NB4 (cell line): ENCODE results near the gene KLHDC10.

Source experiments
- DNase-seq: peaks from one replicate; pipeline ENCODE4 v3.0.0; 2010; ENCODE audit warnings: low read depth
- H3K4me3 ChIP-seq: one replicate; pipeline ENCODE4 v1.5.1; 2011; ENCODE audit warnings: mild to moderate bottlenecking, low read depth, low read length, moderate library complexity
- MYC ChIP-seq: IDR thresholded peaks from 2 replicates; pipeline ENCODE4 v1.6.1; 2011; ENCODE audit warnings: low read depth, low read length
- POLR2A ChIP-seq: IDR thresholded peaks from 2 replicates; pipeline ENCODE4 v1.6.1; 2011; ENCODE audit warnings: mild to moderate bottlenecking; ENCODE audit not compliant: insufficient read length; ENCODE audit errors: extremely low read depth
- TF ChIP-seq, protein P1 (sequence below): IDR thresholded peaks from 2 replicates; pipeline ENCODE4 v1.6.1; 2011; ENCODE audit warnings: low read depth, low read length
- TF ChIP-seq, protein P2 (sequence below): IDR thresholded peaks from one replicate; pipeline ENCODE4 v1.5.1; 2012; ENCODE audit warnings: low read depth, low read length

The KLHDC10 gene

DNA sequence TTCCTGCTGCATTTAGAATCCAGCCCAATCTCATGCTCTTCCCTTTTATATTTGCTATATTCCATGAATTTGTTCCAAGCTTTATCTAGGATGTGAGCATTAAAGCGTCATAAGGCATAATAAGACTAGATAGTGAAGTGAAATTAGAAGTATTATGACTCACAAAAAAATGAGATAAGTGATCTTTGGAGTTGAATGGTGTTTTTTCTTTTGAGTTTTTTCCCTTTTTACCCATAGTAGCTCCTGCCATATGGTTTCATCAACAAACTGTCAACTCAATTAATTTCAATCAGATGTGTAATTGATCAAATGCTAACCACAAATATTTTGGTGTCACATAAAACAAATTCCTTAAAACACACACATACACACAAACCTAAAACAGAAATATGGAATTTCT, 17.0 kb downstream of the KLHDC10 start:
- H3K4me3 ChIP-seq = no peak overlapping the region
- TF ChIP-seq POLR2A (no peak), MYC (no peak)
- TF ChIP-seq, protein P1, sequence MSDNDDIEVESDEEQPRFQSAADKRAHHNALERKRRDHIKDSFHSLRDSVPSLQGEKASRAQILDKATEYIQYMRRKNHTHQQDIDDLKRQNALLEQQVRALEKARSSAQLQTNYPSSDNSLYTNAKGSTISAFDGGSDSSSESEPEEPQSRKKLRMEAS = no peak
- TF ChIP-seq, protein P2, sequence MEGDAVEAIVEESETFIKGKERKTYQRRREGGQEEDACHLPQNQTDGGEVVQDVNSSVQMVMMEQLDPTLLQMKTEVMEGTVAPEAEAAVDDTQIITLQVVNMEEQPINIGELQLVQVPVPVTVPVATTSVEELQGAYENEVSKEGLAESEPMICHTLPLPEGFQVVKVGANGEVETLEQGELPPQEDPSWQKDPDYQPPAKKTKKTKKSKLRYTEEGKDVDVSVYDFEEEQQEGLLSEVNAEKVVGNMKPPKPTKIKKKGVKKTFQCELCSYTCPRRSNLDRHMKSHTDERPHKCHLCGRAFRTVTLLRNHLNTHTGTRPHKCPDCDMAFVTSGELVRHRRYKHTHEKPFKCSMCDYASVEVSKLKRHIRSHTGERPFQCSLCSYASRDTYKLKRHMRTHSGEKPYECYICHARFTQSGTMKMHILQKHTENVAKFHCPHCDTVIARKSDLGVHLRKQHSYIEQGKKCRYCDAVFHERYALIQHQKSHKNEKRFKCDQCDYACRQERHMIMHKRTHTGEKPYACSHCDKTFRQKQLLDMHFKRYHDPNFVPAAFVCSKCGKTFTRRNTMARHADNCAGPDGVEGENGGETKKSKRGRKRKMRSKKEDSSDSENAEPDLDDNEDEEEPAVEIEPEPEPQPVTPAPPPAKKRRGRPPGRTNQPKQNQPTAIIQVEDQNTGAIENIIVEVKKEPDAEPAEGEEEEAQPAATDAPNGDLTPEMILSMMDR = no peak
- no peak for DNase-seq

DNA sequence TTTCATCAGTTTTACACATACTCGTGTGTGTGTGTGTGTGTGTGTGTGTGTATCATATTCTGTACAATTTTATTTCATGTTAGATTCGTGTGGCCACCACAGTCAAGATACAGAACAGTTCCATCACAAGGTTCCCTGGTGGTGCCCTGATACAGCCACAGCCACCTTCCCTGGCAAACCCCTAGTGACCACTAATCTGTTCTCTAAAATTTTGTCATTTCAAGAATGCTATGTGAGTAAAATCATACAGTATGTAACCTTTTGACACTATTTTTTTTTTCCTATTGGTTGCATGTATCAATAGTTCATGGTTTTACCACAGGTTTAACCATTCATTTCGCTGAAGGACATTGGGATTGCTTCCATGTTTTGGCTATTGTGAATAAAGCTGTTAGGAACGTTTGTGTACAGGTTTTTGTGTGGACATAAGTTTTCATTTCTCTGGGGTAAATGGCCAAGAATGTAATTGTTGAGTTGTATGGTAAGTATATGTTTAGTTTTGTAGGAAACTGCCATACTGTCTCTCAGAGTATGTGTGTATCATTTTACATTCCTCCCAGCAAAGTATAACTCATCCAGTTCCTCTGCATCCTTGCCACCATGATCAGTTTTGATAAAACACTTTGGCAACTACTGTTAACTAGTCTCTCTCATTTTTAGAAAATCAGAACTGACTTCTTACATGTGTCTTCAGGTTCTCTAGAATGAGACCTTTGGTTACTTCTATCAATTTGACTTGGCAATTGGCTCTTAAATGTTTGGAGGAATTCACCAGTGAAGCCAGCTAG, 20.6 kb downstream of the KLHDC10 start:
- TF ChIP-seq POLR2A (no peak), MYC (no peak)
- TF ChIP-seq, protein P1 = no peak
- TF ChIP-seq, protein P2 = no peak
- no peak for DNase-seq
- no peak overlapping the region for H3K4me3 ChIP-seq

DNA sequence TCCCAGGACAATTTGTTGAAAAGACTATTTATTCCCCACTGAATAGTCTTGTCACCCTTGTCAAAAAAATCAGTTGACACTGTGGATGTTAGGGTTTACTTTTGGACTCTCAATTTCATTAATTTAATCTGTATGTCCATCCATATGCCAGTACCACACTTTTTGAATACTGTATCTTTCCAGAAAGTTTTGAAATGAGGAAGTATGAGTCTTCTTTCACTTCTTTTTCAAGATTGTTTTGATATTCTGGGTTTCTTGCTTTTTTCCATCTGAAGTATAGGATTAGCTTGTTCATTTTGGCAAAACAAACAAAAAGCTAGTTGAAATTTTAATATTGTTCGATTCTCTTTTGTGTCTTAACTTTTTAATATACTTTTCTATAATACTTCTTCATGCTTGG, 21.7 kb downstream of the KLHDC10 start:
- no peak for DNase-seq
- TF ChIP-seq, protein P2 = no peak
- no peak for TF ChIP-seq POLR2A
- TF ChIP-seq, protein P1 = no peak
- TF ChIP-seq MYC = no peak

DNA sequence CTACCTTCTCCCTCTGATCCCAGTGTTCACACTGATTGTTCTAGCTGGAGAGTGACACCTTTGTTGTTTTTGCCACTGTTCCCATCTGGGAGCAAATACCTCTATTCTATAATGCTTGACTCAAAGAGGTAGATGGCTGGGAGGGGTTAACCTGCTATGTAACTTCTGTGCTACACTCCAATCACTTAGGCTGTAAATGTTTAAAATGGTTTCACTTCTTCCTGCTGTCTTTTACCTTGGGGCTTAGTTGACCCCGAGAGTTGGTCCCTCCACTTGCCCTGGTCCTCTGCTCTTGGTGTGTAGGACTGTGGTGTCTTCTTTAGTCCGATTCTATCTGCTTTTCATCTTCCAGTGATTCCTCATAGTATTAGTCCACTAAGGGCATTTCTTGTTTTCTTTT, 22.3 kb downstream of the KLHDC10 start:
- TF ChIP-seq MYC (no peak), POLR2A (no peak)
- TF ChIP-seq, protein P2 = no peak
- TF ChIP-seq, protein P1 = no peak
- H3K4me3 ChIP-seq = no peak overlapping the region
- no peak for DNase-seq

More for the DNA sequence above, 21.7 kb downstream of the KLHDC10 start:
- no peak overlapping the region for H3K4me3 ChIP-seq

DNA sequence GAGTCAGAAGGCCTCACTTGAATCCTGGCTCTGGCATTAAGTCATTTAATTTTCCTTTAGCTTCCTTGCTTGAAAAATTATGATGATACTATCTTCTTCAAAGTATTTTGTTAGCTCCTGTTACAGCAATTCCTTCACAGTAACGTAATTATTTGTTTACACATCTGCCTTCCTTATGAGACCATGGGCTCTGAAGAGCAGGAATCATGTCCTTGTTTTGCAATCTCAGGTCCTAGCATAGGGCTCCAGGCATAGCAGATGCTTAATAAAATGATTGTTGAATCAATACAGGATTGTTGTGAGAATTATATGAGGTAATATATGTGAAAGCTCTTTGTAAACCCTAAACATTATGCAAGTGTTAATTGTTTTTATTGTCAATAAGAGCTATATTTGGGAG, 25.5 kb downstream of the KLHDC10 start:
- TF ChIP-seq, protein P2 = no peak
- DNase-seq = no peak
- no peak overlapping the region for H3K4me3 ChIP-seq
